ENCODE results near the gene MAGI1.

MAGI1 gene

DNA sequence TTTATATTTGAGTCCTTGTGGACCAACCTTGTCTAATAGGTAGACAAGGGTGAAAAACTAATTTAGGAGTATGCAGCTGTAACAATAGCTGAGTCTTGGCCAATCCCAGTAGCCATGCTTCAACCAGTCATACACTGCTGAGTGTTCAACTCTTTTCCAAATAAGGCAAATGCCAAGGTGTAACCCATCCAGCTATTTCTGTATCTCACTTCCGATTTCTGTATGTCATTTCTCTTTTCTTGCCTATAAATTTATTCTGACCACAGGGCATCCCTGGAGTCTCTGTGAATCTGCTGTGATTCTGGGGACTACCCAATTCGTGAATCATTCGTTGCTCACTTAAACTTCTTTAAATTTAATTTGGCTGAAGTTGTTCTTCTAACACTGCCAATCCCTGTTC, 93.2 kb downstream of the MAGI1 start:
- no peak for DNase-seq (ENCODE audit: low spot score)

DNA sequence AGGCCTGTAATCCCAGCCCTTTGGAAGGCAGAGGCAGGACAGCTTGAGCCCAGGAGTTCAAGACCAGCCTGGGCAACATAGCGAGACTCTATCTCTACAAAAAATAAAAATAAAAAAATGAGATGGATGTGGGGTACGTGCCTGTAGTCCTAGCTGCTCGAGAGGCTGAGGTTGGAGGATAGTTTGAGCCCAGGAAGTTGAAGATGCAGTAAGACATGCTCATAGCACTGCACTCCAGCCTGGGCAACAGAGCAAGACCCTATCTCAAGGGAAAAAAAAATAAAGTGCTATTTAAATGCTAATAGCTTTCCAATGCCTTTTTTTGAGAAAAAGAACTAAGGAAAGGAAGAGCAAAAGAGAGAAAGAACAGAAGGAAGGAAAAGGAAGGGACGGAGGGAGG, 94.5 kb downstream of the MAGI1 start:
- DNase-seq (ENCODE audit: low spot score): no peak

DNA sequence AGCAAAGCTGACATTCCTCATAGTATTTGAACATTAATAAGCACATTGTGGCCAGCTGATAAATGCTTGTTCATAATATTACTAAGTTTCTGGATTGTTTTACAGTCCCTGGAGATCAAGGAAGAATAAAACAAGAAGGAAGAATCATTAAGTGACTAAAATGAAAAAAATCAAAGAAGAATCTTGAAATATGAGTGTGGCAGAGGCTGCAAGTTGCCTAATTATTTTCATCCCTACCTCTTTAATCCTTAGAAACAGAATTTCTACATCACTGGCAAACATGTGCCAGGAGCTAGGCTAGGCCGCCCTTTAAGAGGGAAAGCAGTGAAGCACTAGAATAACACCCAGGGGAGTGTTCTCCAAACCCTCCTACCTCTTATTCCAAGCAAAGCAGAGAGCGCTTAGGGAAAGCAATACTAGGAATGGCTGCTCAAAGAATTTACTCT, 98.9 kb downstream of the MAGI1 start:
- no peak for DNase-seq (ENCODE audit: low spot score)

- DNase-seq (ENCODE audit: low spot score): no peak
Measured at GRCh38 chr3:65939184-65939583, 99.5 kb downstream of the MAGI1 start.

GRCh38 chr3:65938676-65939075, 100.0 kb downstream of the MAGI1 start:
- peak; percentile 58 for DNase-seq (ENCODE audit: low spot score)

DNA sequence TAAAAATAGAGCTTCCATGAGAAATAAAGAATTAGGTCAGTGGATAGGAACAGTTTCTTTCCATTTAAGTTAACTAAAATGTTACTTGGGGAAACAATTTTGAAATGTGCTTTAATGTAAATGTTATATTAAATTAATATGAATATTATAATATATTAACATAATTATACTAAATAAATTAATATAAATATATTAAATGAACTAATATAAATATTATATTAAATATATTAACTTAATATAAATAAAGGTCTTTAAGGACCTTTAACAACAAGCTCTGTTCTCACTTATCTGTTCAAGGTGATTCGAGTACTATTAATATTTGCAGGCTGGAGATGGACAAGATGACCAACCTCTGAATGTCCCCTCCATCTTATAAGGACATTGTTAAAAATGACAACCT, 100.6 kb downstream of the MAGI1 start:
- no peak for DNase-seq (ENCODE audit: low spot score)

DNA sequence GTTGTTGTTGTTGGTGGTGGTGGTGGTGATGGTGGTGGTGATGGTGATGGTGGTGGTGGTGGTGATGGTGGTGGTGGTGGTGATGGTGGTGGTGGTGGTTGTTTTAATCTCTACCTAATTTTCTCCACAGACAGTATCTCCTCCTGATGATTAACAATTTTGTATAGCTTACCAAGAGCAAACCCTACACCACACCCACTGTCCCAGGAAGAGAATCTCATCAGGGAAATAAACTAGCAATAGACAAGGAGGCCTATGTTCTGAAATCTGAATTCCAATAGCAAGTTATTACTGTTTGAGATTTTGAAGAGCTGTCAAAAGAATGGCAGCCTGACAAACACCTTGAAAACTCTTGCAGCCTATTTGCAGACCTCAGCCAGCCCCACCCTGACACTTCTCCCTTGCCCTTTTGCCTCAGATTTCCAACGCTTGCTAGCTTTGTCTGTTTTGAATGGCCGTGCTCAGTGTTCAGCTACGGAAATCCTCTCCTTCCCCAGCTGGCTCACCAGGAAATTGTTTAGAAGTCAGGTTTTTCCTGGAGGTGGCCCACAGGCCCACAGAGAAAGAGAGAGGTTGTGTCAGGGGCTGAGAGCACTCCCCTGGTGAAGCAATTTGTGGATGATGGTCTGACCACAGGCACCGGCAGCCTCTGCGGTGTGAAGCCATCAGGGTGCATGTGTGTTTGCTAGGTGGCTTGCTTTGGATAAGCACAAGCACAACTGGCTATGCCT, 101.6 kb downstream of the MAGI1 start:
- peak; percentile 76 for DNase-seq (ENCODE audit: low spot score)

DNA sequence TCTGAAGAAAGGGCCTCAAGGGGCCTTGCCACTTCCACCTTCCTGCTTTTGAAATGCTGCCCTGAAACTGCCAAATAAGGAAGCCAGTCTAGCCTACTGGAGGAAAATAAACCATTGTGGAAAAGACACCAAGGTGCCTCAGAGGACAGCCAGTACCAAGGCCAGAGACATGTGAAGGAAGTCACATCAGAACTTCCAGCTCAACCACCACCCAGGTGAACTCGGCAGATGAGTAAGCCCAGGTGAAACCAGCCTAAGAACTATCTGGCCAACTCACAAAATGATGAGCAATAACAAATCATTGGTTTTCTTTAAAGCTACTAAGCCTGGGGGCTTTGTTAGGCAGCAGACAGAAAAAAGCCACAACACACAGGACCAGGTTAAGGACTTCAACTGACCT, 103.0 kb downstream of the MAGI1 start:
- no peak for DNase-seq (ENCODE audit: low spot score)

- DNase-seq (ENCODE audit: low spot score): no peak
Measured at GRCh38 chr3:65930648-65931047, 108.1 kb downstream of the MAGI1 start.

GRCh38 chr3:65928110-65928509, 110.6 kb downstream of the MAGI1 start:
- no peak for DNase-seq (ENCODE audit: low spot score)

GRCh38 chr3:65927576-65927975, 111.1 kb downstream of the MAGI1 start:
- no peak for DNase-seq (ENCODE audit: low spot score)

GRCh38 chr3:65925254-65925954, 113.3 kb downstream of the MAGI1 start:
- DNase-seq (ENCODE audit: low spot score): no peak

DNA sequence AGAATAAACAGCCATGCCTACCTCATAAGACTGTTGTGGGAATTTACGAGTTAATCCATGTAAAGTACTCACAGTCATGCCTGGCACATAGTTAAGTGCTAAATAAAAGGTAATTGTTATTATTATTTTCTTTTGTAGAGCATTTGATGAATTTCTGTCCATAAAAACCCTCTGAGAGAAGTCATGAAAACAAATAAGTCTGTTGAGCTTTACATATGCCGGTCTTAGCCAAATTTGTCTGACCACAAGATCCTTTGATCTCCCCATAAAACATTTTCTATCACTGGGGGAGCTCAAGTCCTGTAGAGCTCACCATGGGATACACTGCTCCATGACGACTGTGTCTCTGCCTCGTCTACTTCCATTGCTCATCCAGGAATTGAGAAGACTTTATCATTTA, 114.0 kb downstream of the MAGI1 start:
- no peak for DNase-seq (ENCODE audit: low spot score)

- no peak for DNase-seq (ENCODE audit: low spot score)
Measured at GRCh38 chr3:65922441-65922840, 116.3 kb downstream of the MAGI1 start.

DNA sequence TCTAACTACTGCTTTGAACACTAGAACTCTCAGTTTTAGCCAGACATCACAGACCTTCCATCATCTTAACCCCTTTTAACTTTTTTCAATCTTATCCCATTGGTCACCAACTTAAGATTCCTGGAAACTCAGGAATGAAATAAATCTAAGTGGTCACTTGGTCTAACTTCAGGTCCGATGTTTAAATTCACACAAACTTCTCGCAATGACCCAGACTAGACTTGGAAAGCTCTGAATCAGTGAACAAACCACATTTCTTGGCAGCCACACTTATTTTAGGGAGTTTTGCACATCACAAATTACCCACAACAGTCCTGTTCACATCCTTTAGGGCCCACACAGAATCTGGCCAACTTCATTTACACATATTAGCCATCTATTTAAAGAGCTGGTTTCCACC, 118.9 kb downstream of the MAGI1 start:
- no peak for DNase-seq (ENCODE audit: low spot score)

DNA sequence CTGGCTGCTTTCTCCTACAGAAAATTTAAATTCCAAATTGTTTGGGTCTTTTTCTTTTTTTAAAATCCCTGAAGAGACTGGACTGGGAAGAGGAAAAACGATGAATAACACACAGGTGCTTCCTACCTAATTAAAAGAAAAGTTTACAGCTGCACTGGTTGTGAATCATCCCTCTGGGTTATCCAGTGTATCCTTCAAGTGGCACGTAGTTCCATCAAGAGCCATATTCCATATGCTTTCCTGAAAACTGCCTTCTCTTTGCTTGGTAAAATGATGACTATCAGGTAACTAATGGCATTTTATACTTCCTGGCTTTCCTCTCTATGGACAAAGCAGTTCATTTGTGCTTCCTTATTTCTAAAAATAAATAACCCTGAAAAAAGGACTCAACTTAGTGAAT, 123.2 kb downstream of the MAGI1 start:
- peak; percentile 46 for DNase-seq (ENCODE audit: low spot score)

- DNase-seq (ENCODE audit: low spot score): peak; percentile 52
Measured at GRCh38 chr3:65914740-65915367, 123.9 kb downstream of the MAGI1 start.

DNA sequence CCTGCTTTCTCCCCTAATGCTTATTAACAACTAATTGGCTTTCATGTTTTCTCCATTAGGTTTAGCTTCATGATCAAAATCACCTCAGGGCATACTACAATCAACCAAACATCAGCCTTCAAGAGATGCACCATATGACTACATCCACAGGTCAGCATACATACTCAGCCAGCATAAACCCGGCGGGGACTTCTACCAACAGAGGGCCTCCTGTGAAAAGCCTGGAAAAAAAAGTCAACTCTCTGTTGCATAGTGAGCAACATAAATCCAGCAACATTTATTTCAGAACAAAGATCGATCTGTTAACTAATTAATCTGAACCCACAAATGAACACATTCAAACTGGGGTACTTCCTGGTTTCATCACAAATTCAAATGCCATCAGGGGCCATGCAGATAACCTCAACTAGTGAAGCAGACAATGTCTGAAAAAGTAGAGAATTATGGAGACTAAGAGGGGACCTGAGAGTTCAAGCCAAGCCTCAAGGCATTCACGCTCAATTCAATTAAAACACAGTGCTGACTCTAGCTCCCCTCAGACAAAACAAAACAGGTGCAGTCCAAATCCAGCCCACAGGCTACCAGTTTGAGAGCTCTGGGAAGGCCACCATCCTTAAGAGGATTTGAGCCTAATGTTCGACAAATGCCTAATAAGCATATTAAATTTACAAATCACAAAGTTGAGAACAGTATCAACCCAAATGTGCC, 124.5 kb downstream of the MAGI1 start:
- no peak for DNase-seq (ENCODE audit: low spot score)

- DNase-seq (ENCODE audit: low spot score): no peak
Measured at GRCh38 chr3:65912647-65913046, 126.1 kb downstream of the MAGI1 start.

DNA sequence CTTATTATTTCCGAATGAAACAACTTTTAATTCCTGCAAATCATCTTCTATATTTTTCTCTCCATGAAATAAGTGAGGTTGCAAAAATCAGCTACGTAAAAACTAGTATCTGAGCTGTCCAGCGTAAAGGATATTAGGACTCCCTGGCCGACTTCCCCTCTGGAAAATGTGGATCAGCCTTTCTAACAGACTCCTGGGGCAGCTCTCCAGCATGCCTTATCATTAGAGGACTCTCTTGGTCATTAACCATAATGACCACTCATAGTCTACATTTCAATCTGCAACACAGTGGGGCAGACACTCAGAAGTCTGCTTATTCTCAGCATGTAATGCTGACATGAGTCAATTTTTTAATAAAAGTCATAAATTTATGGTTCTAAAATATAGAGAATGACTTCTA, 130.1 kb downstream of the MAGI1 start:
- no peak for DNase-seq (ENCODE audit: low spot score)

- DNase-seq (ENCODE audit: low spot score): no peak
Measured at GRCh38 chr3:65907232-65908130, 131.2 kb downstream of the MAGI1 start.

GRCh38 chr3:65905771-65906170, 132.9 kb downstream of the MAGI1 start:
- no peak for DNase-seq (ENCODE audit: low spot score)

All from kidney capillary endothelial cell (primary cell).